Erythroblast (primary cell): ENCODE results near the gene KIAA1614.

Experiments
- GATA1 ChIP-seq: IDR thresholded peaks from 2 replicates; pipeline ENCODE4 v1.6.1; 2011; ENCODE audit warnings: low read depth, mild to moderate bottlenecking, control low read depth, low read length, moderate library complexity
- POLR2A ChIP-seq: IDR thresholded peaks from 2 replicates; pipeline ENCODE4 v1.6.1; 2011; ENCODE audit warnings: mild to moderate bottlenecking, low read length

GRCh38 chr1:180967558-180967957 lies 54.9 kb downstream of the KIAA1614 start:
- TF ChIP-seq POLR2A: no peak
- no peak for TF ChIP-seq GATA1
